ENCODE measurements around the gene DDN. TPM values are rescaled to one million over a fixed set of nuclear protein-coding genes. Genes with fewer than 3 reads are reported as not detected.

DDN gene
- total RNA-seq, 2 experiments from 2014 or later, result 0.72 to 1.2 TPM

GRCh38 chr12:48968467-48968866 is 30.7 kb downstream of the DDN start:
- POLR2A ChIA-PET, result interaction anchor here (0.8 to 2.6 kb wide), 4 partner anchors 11 to 49 kb away, joined by 3 to 14 read pairs (median 3); partner anchors contain the start of gene ARF3
- Mint-ChIP-seq H3K27me3 (peaks cover 25% of the 10 kb centered on the region), H3K4me3 (no peak overlapping the region), H3K4me1 (ENCODE audit: low read depth) (peaks cover 48% of the 10 kb centered on the region), H3K27ac (no peak overlapping the region), H3K9me3 (no peaks in the 10 kb centered on the region), H3K36me3 (ENCODE audit: low read depth) (no peaks in the 10 kb centered on the region)
- intact Hi-C loops (cut with micrococcal nuclease), result no loop called here
- TF ChIP-seq, protein P1, sequence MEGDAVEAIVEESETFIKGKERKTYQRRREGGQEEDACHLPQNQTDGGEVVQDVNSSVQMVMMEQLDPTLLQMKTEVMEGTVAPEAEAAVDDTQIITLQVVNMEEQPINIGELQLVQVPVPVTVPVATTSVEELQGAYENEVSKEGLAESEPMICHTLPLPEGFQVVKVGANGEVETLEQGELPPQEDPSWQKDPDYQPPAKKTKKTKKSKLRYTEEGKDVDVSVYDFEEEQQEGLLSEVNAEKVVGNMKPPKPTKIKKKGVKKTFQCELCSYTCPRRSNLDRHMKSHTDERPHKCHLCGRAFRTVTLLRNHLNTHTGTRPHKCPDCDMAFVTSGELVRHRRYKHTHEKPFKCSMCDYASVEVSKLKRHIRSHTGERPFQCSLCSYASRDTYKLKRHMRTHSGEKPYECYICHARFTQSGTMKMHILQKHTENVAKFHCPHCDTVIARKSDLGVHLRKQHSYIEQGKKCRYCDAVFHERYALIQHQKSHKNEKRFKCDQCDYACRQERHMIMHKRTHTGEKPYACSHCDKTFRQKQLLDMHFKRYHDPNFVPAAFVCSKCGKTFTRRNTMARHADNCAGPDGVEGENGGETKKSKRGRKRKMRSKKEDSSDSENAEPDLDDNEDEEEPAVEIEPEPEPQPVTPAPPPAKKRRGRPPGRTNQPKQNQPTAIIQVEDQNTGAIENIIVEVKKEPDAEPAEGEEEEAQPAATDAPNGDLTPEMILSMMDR (IDR thresholded peaks at IDR 0.05), result no peak
- CTCF ChIA-PET, result interaction anchor here (1.2 to 51.8 kb wide), 10 partner anchors 10 to 124 kb away, joined by 3 to 896 read pairs (median 7); partner anchors contain the start of genes ARF3, DDN and WNT1
- no peak for DNase-seq
- no peak for ATAC-seq

DNA sequence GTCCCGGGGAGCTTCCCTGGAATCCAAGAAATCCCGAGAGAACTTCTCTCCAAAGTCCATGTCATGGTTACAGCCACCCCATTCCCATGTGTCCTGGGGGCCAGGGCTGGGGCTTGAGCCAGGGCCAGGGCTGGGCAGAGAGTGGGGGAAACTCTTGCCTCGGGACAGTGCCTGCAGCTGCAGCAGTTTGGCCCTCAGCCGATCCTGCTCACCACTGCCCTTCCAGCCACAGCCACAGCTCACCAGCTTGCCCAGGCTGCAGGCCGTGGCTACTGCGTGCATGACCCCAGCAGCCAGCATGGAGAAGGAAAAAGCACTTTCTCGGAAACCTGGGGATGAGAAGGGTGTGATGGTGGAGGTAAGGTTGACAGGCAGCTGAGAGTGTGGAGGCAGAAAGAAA is 31.2 kb downstream of the DDN start:
- Mint-ChIP-seq H3K36me3 (ENCODE audit: low read depth) (no peaks in the 10 kb centered on the region), H3K27ac (no peak overlapping the region), H3K9me3 (no peaks in the 10 kb centered on the region), H3K27me3 (peaks cover 21% of the 10 kb centered on the region), H3K4me1 (ENCODE audit: low read depth) (peaks cover 46% of the 10 kb centered on the region), H3K4me3 (no peak overlapping the region)
- ChIA-PET POLR2A (interaction anchor here (1.0 to 2.6 kb wide), 3 partner anchors 10 to 50 kb away, joined by 3 to 14 read pairs (median 3); partner anchors contain the start of gene ARF3), CTCF (interaction anchor here (1.2 to 51.8 kb wide), 8 partner anchors 10 to 124 kb away, joined by 5 to 896 read pairs (median 10); partner anchors contain the start of genes ARF3, DDN and WNT1)
- intact Hi-C loops (cut with micrococcal nuclease), result no loop called here
- no peak for ATAC-seq
- TF ChIP-seq, protein P1 (IDR thresholded peaks at IDR 0.05), result no peak
- DNase-seq, result no peak

GRCh38 chr12:48966177-48966895 is 32.8 kb downstream of the DDN start:
- Mint-ChIP-seq H3K36me3 (ENCODE audit: low read depth) (no peaks in the 10 kb centered on the region), H3K27me3 (peaks cover 13% of the 10 kb centered on the region), H3K4me1 (ENCODE audit: low read depth) (peaks cover 30% of the 10 kb centered on the region), H3K4me3 (no peak overlapping the region), H3K9me3 (no peaks in the 10 kb centered on the region), H3K27ac (no peak overlapping the region)
- no peak for ATAC-seq
- no peak for DNase-seq
- intact Hi-C loops (cut with micrococcal nuclease), result no loop called here
- POLR2A ChIA-PET, result no interaction called here
- TF ChIP-seq, protein P1 (IDR thresholded peaks at IDR 0.05), result no peak
- CTCF ChIA-PET, result interaction anchor here (1.3 to 51.8 kb wide), 5 partner anchors 12 to 113 kb away, joined by 6 to 896 read pairs (median 11); partner anchors contain the start of genes DDN and WNT1

DNA sequence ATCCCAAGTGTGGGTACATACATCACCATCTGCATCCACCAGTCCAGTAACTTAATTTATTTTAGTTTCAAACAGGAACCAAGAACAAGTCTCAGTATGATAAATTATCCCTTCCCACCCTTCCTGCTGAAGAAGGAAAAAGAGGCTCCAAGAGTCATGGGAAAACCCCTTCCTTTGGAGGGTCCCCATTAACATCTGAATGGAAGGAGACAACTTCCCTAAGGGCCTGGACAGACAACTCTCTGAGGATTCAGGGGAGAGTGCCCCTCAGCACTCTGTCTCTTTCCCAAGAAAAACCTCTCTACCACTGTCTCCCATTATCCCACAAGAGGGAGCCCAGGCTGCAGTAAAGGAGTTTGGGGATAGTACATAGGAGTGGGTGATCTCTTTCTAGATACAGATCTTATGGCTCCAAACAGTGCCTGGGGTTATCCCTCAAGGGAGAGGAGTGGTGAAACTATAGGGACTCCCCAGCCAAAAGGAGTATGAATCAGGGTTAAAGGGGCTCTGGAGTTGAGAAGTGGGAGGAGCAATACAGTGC is 33.8 kb downstream of the DDN start:
- TF ChIP-seq, protein P1 (IDR thresholded peaks at IDR 0.05), result no peak
- ChIA-PET CTCF (interaction anchor here (1.0 to 51.8 kb wide), 3 partner anchors 8 to 31 kb away, joined by 3 to 896 read pairs (median 16); partner anchors contain the start of genes DDN and WNT1), POLR2A (no interaction called here)
- DNase-seq, result no peak
- H3K27me3 Mint-ChIP-seq, result peaks cover 9% of the 10 kb centered on the region
- no peak overlapping the region for H3K4me3 Mint-ChIP-seq
- peaks cover 20% of the 10 kb centered on the region for H3K4me1 Mint-ChIP-seq (ENCODE audit: low read depth)
- intact Hi-C loops (cut with micrococcal nuclease), result no loop called here
- H3K36me3 Mint-ChIP-seq (ENCODE audit: low read depth), result no peaks in the 10 kb centered on the region
- peak; percentile 56 for ATAC-seq
- H3K27ac Mint-ChIP-seq, result no peak overlapping the region
- H3K9me3 Mint-ChIP-seq, result no peaks in the 10 kb centered on the region

Measured in activated CD8-positive, alpha-beta T cell treated with anti-CD3 and anti-CD28 coated beads for 36 hours (primary cell).